Cardiac septum (tissue), 1 donor: ENCODE results near the gene TYSND1. TPM values are rescaled to one million over a fixed set of nuclear protein-coding genes. Genes with fewer than 3 reads are reported as not detected.
"Not testable (repeated sequence)": the region's sequence is repeated elsewhere in the genome, so short reads cannot be mapped to it uniquely, and the experiment has no call there.

ENCODE experiments used
- DNase-seq: peaks from one replicate; pipeline ENCODE4 v3.0.0-alpha.2; 2020; ENCODE audit warnings: low spot score
- intact Hi-C: fragments of 100-400 bp; cut with DNase I; formaldehyde crosslinking; loops from one replicate; pipeline ENCODE4 v1.14.0; 2022
- total RNA-seq: library from RNA; stranded (reverse); fragmentation: NEBNext Ultra II Directional; extraction: Animal tissue kit (Norgen Biotek cat#: 25700); gene quantifications from one replicate; pipeline ENCODE4 v1.2.1, GENCODE V29; 2021
- donor health status: DM: no; HTN: no; CAD: no.

TYSND1 gene
- total RNA-seq, 1 donor from 2014 or later, result 5.2 TPM

- no peak for DNase-seq
- intact Hi-C loops, result no loop called here
Observed at GRCh38 chr10:70118196-70118595, 28.3 kb downstream of the TYSND1 start.

GRCh38 chr10:70117646-70118045, 28.9 kb downstream of the TYSND1 start:
- intact Hi-C loops, result no loop called here

GRCh38 chr10:70115948-70116682, 30.4 kb downstream of the TYSND1 start:
- DNase-seq, result no peak
- intact Hi-C loops, result no loop called here

More at GRCh38 chr10:70117646-70118045, 28.9 kb downstream of the TYSND1 start:
- no peak for DNase-seq

- intact Hi-C loops, result no loop called here
- no peak for DNase-seq
Observed at GRCh38 chr10:70114902-70115301, 31.6 kb downstream of the TYSND1 start.

GRCh38 chr10:70112071-70112470, 34.4 kb downstream of the TYSND1 start:
- intact Hi-C loops, result no loop called here
- DNase-seq, result no peak

- intact Hi-C loops, result no loop called here
- no peak for DNase-seq
Observed at GRCh38 chr10:70111496-70111895, 35.0 kb downstream of the TYSND1 start.

- intact Hi-C loops, result no loop called here
- no peak for DNase-seq
Observed at GRCh38 chr10:70109064-70109729, 37.3 kb downstream of the TYSND1 start.

- intact Hi-C loops, result no loop called here
- no peak for DNase-seq
Observed at GRCh38 chr10:70106958-70107791, 39.3 kb downstream of the TYSND1 start.

- intact Hi-C loops, result no loop called here
- no peak for DNase-seq
Observed at GRCh38 chr10:70101668-70102067, 44.8 kb downstream of the TYSND1 start.

- DNase-seq, intact Hi-C loops: not testable (repeated sequence)
Observed at GRCh38 chr10:70101068-70101562, 45.4 kb downstream of the TYSND1 start.

- intact Hi-C loops, result no loop called here
Observed at GRCh38 chr10:70098271-70098670, 48.2 kb downstream of the TYSND1 start.

GRCh38 chr10:70097459-70097858, 49.0 kb downstream of the TYSND1 start:
- intact Hi-C loops, result no loop called here
- DNase-seq, result no peak

More at GRCh38 chr10:70098271-70098670, 48.2 kb downstream of the TYSND1 start:
- DNase-seq, result no peak

GRCh38 chr10:70096705-70097420, 49.6 kb downstream of the TYSND1 start:
- DNase-seq, result peak; percentile 15
- intact Hi-C loops, result no loop called here

GRCh38 chr10:70096016-70096704, 50.3 kb downstream of the TYSND1 start:
- intact Hi-C loops, result no loop called here
- no peak for DNase-seq

GRCh38 chr10:70094250-70094649, 52.2 kb downstream of the TYSND1 start:
- no peak for DNase-seq
- intact Hi-C loops, result no loop called here

- no peak for DNase-seq
- intact Hi-C loops, result no loop called here
Observed at GRCh38 chr10:70093335-70093944, 53.1 kb downstream of the TYSND1 start.

- no peak for DNase-seq
- intact Hi-C loops, result no loop called here
Observed at GRCh38 chr10:70092389-70092718, 54.1 kb downstream of the TYSND1 start.

GRCh38 chr10:70090951-70091350, 55.5 kb downstream of the TYSND1 start:
- intact Hi-C loops, result no loop called here
- DNase-seq, result no peak

- intact Hi-C loops, result no loop called here
Observed at GRCh38 chr10:70090013-70090412, 56.5 kb downstream of the TYSND1 start.

More at GRCh38 chr10:70090013-70090412, 56.5 kb downstream of the TYSND1 start:
- no peak for DNase-seq
